Tibial nerve (tissue), 4 donors: ENCODE results near the gene ARID1B. TPM values are rescaled to one million over a fixed set of nuclear protein-coding genes. Genes with fewer than 3 reads are reported as not detected.
"Not testable (repeated sequence)": the region's sequence is repeated elsewhere in the genome, so short reads cannot be mapped to it uniquely, and the experiment has no call there.

Experiments used
- DNase-seq, 2 donors: peaks; one replicate each; pipeline ENCODE4 v3.0.0-alpha.2; 2019; ENCODE audit warnings: low spot score in 2 of 2
- H3K27ac ChIP-seq, 4 donors: fragments of 200-600 bp; sonication (generic) in 3 of 4; one replicate each; pipeline ENCODE4 v1.5.1; 2017 to 2019; ENCODE audit warnings: mild to moderate bottlenecking in 1 of 4
- H3K27me3 ChIP-seq, 2 donors: fragments of 200-600 bp; sonication (generic) in 1 of 2; one replicate each; pipeline versions ENCODE4 v1.5.1 to v1.6.0; 2017 to 2019
- H3K36me3 ChIP-seq, 3 donors: fragments of 200-600 bp; sonication (generic); one replicate each; pipeline ENCODE4 v1.5.1; 2018 to 2019
- H3K4me1 ChIP-seq, 4 donors: fragments of 200-600 bp; sonication (generic) in 3 of 4; one replicate each; pipeline ENCODE4 v1.5.1; 2017 to 2019
- H3K4me3 ChIP-seq, 4 donors: fragments of 200-600 bp; sonication (generic) in 3 of 4; one replicate each; pipeline ENCODE4 v1.5.1; 2017 to 2019; ENCODE audit warnings: mild to moderate bottlenecking in 1 of 4, moderate library complexity in 1 of 4
- H3K9me3 ChIP-seq, 4 donors: fragments of 200-600 bp; sonication (generic) in 3 of 4; one replicate each; pipeline ENCODE4 v1.5.1; 2017 to 2019
- EP300 ChIP-seq, 2 donors: sonication (generic); formaldehyde crosslinking; IDR thresholded peaks; one replicate each; pipeline ENCODE4 v1.6.1; 2017; ENCODE audit warnings: antibody characterized with exemption in 2 of 2, mild to moderate bottlenecking in 1 of 2
- POLR2A ChIP-seq, 2 donors: fragments of 450-650 bp; IDR thresholded peaks; one replicate each; pipeline ENCODE4 v1.6.1; 2017; ENCODE audit warnings: antibody characterized with exemption in 2 of 2, mild to moderate bottlenecking in 2 of 2, moderate library complexity in 2 of 2
- WGBS, 2 donors: methylation state at CpG; one replicate each; pipeline ENCODE4 v1.1.5; 2018; 5-methylcytosine and 5-hydroxymethylcytosine counted together
- total RNA-seq, 4 donors: library from RNA; depleted of rRNA; stranded (reverse); fragments of >200 nt; gene quantifications; one replicate each; pipeline ENCODE4 v1.1.0, GENCODE V29; 2016
- TF ChIP-seq, protein P1 (sequence below), 5 experiments: fragments of 200-600 bp in 3 of 5; fragments of 450-650 bp in 2 of 5; sonication (generic) in 3 of 5; IDR thresholded peaks; one replicate each; pipeline ENCODE4 v1.5.1; 2016 to 2019; ENCODE audit warnings: antibody characterized with exemption in 5 of 5, mild to moderate bottlenecking in 3 of 5, moderate library complexity in 2 of 5

ARID1B gene
- total RNA-seq, 4 donors from 2014 or later: 91.5 to 123 (median 110) TPM

DNA sequence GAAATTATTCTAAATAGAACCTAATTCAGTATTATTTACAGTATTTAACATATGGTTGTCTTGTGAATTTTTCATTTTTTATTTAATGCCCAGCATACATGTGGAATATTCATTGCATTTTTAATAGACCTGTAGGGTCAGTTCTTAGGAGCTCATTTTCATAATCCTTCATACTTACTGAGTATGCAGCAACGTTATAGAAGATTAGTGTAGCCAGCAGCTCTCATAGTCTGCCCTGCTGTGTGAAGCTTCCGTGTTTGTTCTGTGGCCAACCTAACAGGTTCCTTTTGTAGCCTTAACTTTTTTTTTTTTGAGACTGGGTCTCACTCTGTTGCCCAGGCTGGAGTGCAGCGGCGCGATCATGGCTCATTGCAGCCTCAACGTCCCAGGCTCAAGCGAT lies 261.4 kb downstream of the ARID1B start:
- H3K27ac ChIP-seq: no peak overlapping the region
- no peak for DNase-seq
- peaks cover 0 to 40% (median 19%) of the 10 kb centered on the region in 4 donors for H3K4me1 ChIP-seq
- H3K27me3 ChIP-seq: no peaks in the 10 kb centered on the region
- no peak overlapping the region for H3K4me3 ChIP-seq
- no peaks in the 10 kb centered on the region for H3K9me3 ChIP-seq
- no peak for TF ChIP-seq POLR2A (IDR thresholded peaks at IDR 0.05)
- TF ChIP-seq EP300 (IDR thresholded peaks at IDR 0.05): no peak
- TF ChIP-seq, protein P1, sequence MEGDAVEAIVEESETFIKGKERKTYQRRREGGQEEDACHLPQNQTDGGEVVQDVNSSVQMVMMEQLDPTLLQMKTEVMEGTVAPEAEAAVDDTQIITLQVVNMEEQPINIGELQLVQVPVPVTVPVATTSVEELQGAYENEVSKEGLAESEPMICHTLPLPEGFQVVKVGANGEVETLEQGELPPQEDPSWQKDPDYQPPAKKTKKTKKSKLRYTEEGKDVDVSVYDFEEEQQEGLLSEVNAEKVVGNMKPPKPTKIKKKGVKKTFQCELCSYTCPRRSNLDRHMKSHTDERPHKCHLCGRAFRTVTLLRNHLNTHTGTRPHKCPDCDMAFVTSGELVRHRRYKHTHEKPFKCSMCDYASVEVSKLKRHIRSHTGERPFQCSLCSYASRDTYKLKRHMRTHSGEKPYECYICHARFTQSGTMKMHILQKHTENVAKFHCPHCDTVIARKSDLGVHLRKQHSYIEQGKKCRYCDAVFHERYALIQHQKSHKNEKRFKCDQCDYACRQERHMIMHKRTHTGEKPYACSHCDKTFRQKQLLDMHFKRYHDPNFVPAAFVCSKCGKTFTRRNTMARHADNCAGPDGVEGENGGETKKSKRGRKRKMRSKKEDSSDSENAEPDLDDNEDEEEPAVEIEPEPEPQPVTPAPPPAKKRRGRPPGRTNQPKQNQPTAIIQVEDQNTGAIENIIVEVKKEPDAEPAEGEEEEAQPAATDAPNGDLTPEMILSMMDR (IDR thresholded peaks at IDR 0.05): no peak
- peaks cover 0 to 4% (median 0%) of the 10 kb centered on the region in 3 donors for H3K36me3 ChIP-seq
- WGBS, 2 donors: 95 to 97% methylated on average over 7 of the region's 7 CpGs

DNA sequence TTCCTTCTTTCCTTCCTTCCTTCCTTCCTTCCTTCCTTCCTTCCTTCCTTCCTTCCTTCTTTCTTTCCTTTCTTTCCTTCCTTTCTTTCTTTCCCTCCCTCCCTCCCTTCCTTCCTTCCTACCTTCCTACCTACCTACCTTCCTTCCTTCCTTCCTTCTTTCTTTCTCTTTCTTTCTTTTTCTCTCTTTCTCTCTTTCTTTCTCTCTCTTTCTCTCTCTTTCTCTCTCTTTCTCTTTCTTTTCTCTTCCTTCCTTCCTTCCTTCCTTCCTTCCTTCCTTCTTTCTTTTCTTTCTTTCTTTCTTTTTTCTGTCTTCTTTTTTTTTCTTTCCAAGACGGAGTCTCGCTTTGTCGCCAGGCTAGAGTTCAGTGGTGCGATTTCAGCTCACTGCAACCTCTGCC lies 262.5 kb downstream of the ARID1B start:
- H3K4me1 ChIP-seq: peaks cover 0 to 34% (median 12%) of the 10 kb centered on the region in 4 donors
- H3K9me3 ChIP-seq, H3K36me3 ChIP-seq, DNase-seq, H3K4me3 ChIP-seq, H3K27ac ChIP-seq, H3K27me3 ChIP-seq: not testable (repeated sequence)
- WGBS, 2 donors: 97 to 98% methylated on average over 4 of the region's 4 CpGs

DNA sequence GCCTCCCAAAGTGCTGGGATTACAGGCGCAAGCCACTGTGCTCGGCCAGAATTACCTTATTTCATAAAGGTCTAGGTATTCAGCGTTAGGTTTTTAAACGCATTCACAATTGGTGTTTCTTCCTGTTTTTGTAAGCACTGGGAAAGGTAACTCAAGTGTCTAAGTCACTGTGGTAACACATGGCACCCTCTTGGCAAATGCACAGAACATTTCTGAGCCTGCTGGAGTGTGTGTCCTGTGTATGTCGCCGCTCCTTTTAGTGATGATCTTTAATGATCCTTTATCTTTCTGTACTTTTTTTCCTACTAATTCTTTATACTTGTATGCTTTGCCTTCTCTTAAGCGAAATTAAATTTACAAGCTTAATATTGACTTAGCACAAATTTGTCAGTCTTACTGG lies 263.0 kb downstream of the ARID1B start:
- H3K9me3 ChIP-seq: no peaks in the 10 kb centered on the region
- WGBS, 2 donors: 96 to 99% methylated on average over 7 of the region's 7 CpGs

DNA sequence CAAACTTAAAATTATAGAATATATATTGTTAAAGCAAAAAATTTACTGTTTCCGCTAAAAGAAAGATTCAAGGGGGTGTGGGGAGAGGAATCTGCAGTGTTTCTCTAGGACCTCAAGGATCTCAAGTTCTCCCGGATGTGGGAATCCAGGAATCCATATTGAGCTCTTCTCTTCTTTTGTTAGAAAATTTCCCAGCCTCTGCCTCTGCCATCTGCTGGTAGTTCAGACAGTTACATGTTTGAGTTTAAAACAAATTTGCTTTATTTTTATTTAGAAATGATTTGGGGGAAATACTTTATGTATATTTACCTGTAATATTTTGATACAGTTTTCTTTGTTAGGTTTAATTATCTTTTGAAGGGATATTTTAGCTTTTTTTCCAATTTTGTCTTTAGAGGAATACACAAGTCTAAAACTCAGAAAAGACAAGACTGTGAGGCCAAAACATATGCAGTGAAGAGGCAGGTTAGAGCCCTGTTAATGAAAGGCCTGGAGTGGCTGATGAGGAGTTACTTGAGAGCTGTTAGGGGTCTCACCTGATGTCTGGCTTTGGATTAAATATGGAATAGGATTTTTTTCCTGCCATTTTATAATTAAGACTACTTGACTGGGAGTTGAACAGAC lies 268.8 kb downstream of the ARID1B start:
- H3K4me1 ChIP-seq: peaks cover 0 to 32% (median 0%) of the 10 kb centered on the region in 4 donors
- no peak for DNase-seq
- no peak overlapping the region for H3K27ac ChIP-seq
- H3K9me3 ChIP-seq: no peaks in the 10 kb centered on the region
- H3K27me3 ChIP-seq: no peaks in the 10 kb centered on the region
- no peak for TF ChIP-seq POLR2A (IDR thresholded peaks at IDR 0.05)
- TF ChIP-seq, protein P1 (IDR thresholded peaks at IDR 0.05): peak; percentile 24 to 59 (median 39)
- peaks cover 0 to 4% (median 0%) of the 10 kb centered on the region in 3 donors for H3K36me3 ChIP-seq
- H3K4me3 ChIP-seq: no peak overlapping the region
- WGBS, 2 donors: 5 to 26% methylated on average over 2 of the region's 2 CpGs

More for the DNA sequence above, 263.0 kb downstream of the ARID1B start:
- no peak for DNase-seq
- no peaks in the 10 kb centered on the region for H3K27me3 ChIP-seq
- H3K4me3 ChIP-seq: no peak overlapping the region
- H3K36me3 ChIP-seq: peaks cover 0 to 4% (median 0%) of the 10 kb centered on the region in 3 donors
- no peak overlapping the region for H3K27ac ChIP-seq
- TF ChIP-seq POLR2A (IDR thresholded peaks at IDR 0.05) (no peak), EP300 (IDR thresholded peaks at IDR 0.05) (no peak)
- TF ChIP-seq, protein P1 (IDR thresholded peaks at IDR 0.05): no peak
- peaks cover 0 to 29% (median 7%) of the 10 kb centered on the region in 4 donors for H3K4me1 ChIP-seq

DNA sequence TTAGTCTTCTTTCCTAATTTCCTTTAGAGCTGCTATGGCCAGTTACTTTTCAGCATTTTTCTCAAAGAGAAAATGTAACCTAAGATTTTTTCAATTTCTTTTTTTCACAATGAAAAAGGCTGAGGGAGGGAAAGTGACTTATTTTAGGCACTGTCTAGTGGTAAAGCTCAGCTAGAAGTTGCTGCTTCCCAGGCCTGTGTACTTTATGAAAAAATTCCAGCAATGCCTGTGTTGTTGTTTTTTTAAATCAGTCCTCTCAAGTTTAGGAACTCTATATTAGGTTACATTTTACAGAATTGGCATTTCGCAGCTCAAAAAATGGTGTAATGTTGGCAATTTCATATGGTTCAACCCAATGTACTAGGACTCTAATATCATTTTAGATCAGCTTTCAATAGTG lies 269.6 kb downstream of the ARID1B start:
- DNase-seq: no peak
- Histone ChIP-seq H3K27me3 (no peaks in the 10 kb centered on the region), H3K27ac (no peak overlapping the region), H3K9me3 (no peaks in the 10 kb centered on the region), H3K36me3 (peaks cover 0 to 2% (median 0%) of the 10 kb centered on the region in 3 donors), H3K4me3 (no peak overlapping the region), H3K4me1 (peaks cover 0 to 35% (median 0%) of the 10 kb centered on the region in 4 donors)
- WGBS, 2 donors: 89 to 98% methylated on average over 1 of the region's 1 CpG
- TF ChIP-seq POLR2A (IDR thresholded peaks at IDR 0.05): no peak
- TF ChIP-seq EP300 (IDR thresholded peaks at IDR 0.05): no peak
- TF ChIP-seq, protein P1 (IDR thresholded peaks at IDR 0.05): no peak
